Mononuclear cell (primary cell): ENCODE data around the gene SH3RF1. TPM values are rescaled to one million over a fixed set of nuclear protein-coding genes. Genes with fewer than 3 reads are reported as not detected.
"Not testable (repeated sequence)": the region's sequence is repeated elsewhere in the genome, so short reads cannot be mapped to it uniquely, and the experiment has no call there.

Experiments
- H3K27me3 ChIP-seq: 2 replicates; pipeline ENCODE4 v1.6.0; 2011; ENCODE audit warnings: low read length, control low read depth; ENCODE audit not compliant: insufficient read depth
- H3K4me1 ChIP-seq: 2 replicates; pipeline ENCODE4 v1.5.1; 2011; ENCODE audit warnings: mild to moderate bottlenecking, low read length, control low read depth; ENCODE audit not compliant: insufficient read depth
- H3K4me3 ChIP-seq: 2 replicates; pipeline ENCODE4 v1.5.1; 2011; ENCODE audit warnings: mild to moderate bottlenecking, low read length, moderate library complexity
- H3K9me3 ChIP-seq: 2 replicates; pipeline ENCODE4 v1.5.1; 2011; ENCODE audit warnings: low read depth, mild to moderate bottlenecking, control low read depth, low read length
- total RNA-seq: library from RNA; depleted of rRNA; stranded (reverse); fragments of >200 nt; gene quantifications from one replicate; pipeline ENCODE4 v1.2.3, GENCODE V29; 2012

The SH3RF1 gene
- total RNA-seq, 1 donor, result 0.94 TPM

GRCh38 chr4:169208516-169208915 lies 62.2 kb downstream of the SH3RF1 start:
- H3K9me3 ChIP-seq, result no peaks in the 10 kb centered on the region
- peaks cover 14% of the 10 kb centered on the region for H3K4me1 ChIP-seq
- H3K27me3 ChIP-seq, result no peaks in the 10 kb centered on the region
- no peak overlapping the region for H3K4me3 ChIP-seq

- Histone ChIP-seq H3K27me3 (no peaks in the 10 kb centered on the region), H3K4me1 (peaks cover 14% of the 10 kb centered on the region), H3K9me3 (no peaks in the 10 kb centered on the region), H3K4me3 (no peak overlapping the region)
Observed at GRCh38 chr4:169208090-169208455, 62.7 kb downstream of the SH3RF1 start.

DNA sequence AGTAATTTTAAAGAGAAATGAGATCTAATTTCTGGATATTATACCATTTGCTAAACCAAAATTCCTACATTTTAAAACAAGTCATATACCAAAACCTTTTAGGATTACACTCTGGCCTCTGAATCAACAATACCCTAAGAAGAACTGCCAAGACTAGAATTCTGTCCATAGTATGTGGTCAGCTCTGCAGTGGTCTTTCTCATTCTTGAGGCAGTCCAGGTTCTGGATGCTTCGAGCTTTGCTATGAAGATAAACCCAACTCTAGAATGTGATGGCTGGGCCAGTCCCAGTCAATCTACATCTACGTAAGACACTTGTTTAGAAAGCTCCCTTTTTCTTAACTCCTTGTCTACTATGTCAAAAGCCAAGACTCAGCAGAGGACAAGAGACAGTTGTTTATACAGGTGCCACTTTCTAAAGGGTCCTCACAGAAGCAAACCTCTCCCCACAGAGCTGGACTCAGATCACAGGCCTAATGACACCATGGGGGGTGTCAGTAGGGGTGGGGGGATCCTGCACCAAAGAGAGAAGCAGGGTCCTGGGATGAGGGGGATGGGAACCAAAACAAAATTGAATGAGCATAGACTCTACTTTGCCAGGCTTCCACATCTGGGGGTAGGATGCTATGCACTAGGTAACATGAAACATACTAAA lies 63.2 kb downstream of the SH3RF1 start:
- no peaks in the 10 kb centered on the region for H3K27me3 ChIP-seq
- H3K4me1 ChIP-seq, result peaks cover 14% of the 10 kb centered on the region
- H3K4me3 ChIP-seq, result no peak overlapping the region
- H3K9me3 ChIP-seq, result no peaks in the 10 kb centered on the region

DNA sequence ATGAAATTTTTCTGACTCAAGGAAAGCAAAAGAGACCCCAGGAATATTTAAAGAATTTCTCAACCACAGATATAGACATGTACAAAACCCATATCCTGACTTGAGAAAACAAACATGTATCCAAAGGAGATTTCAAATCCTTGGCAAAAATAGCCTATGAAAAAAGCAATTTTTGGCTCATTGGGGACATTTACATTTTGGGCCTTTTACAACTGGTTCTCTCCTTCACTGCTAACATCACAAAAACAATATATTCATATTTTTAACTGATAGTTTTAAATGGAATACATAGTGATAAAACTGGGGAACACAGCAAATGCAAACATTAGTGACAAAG lies 65.0 kb downstream of the SH3RF1 start:
- H3K27me3 ChIP-seq, result no peaks in the 10 kb centered on the region
- peaks cover 9% of the 10 kb centered on the region for H3K4me1 ChIP-seq
- no peaks in the 10 kb centered on the region for H3K9me3 ChIP-seq
- H3K4me3 ChIP-seq, result no peak overlapping the region

DNA sequence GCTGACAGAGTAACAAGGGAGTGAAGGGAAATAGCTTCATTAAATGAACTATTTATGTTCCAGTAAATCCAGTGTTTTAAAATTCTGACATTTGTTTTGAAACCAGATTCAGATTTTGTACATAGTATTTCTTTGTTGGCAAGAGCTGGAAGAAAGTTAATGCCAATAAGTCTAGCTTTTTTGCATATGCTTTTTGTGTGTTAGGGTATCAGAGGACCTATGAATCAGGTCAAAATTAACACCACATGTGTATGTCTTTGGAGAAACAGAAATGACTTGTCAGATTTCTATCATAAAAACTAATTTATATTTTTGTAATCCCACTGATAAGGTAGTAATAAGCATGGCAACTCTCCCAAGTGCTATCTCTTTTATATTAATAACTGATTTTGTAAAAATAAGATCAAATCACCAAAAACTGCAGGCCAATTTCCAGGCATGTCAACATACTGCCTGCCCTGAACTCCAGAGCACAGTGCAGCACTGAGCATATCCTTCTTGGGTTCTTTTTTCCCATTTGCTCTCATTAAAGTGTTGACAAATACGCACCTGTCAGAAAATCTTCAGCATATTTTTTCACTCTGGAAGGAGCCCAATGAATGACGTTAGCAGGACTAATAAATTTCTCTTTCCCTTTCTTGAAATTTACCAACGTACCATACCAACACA lies 65.5 kb downstream of the SH3RF1 start:
- Histone ChIP-seq H3K4me1 (peaks cover 5% of the 10 kb centered on the region), H3K9me3 (no peaks in the 10 kb centered on the region), H3K27me3 (no peaks in the 10 kb centered on the region), H3K4me3 (no peak overlapping the region)

DNA sequence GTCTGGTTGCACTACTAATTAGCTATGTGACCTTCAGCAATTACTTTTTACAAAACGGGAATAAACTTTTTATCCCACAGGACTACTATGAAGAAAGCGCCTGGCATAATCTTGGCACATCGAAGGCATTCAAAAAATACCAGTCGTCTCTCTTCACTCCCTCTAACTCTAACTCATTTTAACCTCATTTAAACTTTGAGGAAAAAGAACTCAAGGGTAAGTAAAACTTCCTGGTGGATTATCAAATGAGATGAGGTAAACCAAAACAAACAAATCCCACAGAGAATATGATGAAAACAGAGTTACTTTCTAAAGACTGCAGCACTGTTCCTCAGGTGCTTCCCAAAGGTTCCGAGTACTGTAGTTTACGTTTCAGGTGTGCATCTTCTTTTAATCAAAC lies 66.9 kb downstream of the SH3RF1 start:
- no peaks in the 10 kb centered on the region for H3K9me3 ChIP-seq
- H3K4me1 ChIP-seq, result no peaks in the 10 kb centered on the region
- no peaks in the 10 kb centered on the region for H3K27me3 ChIP-seq
- H3K4me3 ChIP-seq, result no peak overlapping the region

- H3K4me3 ChIP-seq, H3K4me1 ChIP-seq, H3K9me3 ChIP-seq, H3K27me3 ChIP-seq: not testable (repeated sequence)
Observed at GRCh38 chr4:169203278-169203677, 67.5 kb downstream of the SH3RF1 start.

DNA sequence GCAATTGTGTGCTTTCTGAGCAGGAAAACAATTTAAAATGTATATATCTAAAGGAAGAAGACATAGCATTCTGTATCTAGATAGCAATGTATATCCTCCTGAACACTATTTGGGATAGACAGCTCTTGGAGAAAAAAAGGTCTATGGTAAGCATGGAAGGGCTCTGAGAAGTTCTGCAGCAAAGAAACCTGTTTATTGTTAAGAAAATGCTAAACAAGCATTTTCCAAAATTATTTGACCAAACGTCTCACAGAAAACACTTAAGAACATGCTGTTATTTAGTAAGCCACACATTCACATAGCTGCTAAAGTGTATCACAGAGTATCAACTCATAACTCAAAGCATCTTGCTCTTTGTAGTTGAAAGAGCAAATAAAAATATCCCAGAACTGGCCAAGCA lies 67.9 kb downstream of the SH3RF1 start:
- Histone ChIP-seq H3K4me3 (no peak overlapping the region), H3K9me3 (no peaks in the 10 kb centered on the region), H3K4me1 (no peaks in the 10 kb centered on the region), H3K27me3 (no peaks in the 10 kb centered on the region)

GRCh38 chr4:169202145-169202699 lies 68.5 kb downstream of the SH3RF1 start:
- Histone ChIP-seq H3K4me1 (no peaks in the 10 kb centered on the region), H3K4me3 (no peak overlapping the region), H3K9me3 (no peaks in the 10 kb centered on the region), H3K27me3 (no peaks in the 10 kb centered on the region)

- no peaks in the 10 kb centered on the region for H3K9me3 ChIP-seq
- H3K4me3 ChIP-seq, result no peak overlapping the region
- no peaks in the 10 kb centered on the region for H3K27me3 ChIP-seq
- H3K4me1 ChIP-seq, result no peaks in the 10 kb centered on the region
Observed at GRCh38 chr4:169201222-169202144, 69.3 kb downstream of the SH3RF1 start.

DNA sequence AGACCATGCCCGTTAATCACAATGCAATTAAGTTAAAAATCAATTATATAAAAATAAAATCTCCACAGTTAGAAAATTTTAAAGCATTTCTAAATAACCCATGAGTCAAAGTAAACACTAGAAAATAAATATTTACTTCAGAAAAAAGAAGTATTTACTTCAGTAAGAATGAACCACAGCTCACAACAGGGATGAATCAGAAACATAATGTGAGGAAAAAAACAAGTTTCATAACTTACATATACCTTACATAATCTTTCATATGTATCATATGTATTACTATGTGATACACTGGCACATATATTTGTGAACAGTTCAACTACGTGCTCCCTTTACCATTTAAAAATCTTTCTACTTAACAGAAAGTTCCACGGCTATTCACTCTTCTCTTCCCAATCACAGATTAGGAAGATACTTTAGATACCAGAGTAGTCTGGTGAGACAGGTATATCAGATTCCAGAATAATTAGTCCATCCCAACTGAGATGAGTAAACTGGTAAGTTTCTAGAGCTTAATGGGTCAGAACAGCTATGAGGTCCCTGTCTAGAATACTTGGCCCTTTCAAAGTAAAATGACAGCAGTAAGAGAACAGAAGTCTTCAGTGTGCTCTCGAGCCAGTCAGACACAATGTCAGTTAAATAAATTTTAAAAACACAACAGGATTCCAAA lies 70.3 kb downstream of the SH3RF1 start:
- H3K9me3 ChIP-seq, result no peaks in the 10 kb centered on the region
- H3K4me3 ChIP-seq, result no peak overlapping the region

DNA sequence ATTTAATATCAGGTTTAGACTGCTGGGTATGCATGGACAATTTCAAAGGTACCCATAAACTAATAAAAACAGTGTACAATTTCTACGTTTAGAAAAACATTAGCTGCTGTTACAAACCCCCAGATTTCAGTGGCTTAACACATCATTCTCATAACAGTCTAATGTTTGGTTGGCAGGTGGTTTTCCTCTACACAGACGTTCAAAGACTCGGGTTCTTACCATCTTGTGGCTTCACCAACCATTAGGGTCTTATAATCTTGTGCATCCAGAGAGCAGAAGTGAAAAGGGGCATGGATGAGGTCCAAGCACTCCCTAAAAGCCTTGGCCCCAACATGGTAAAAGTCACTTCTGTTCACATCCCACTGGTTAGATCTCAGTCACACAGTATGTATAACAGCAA lies 71.6 kb downstream of the SH3RF1 start:
- no peak overlapping the region for H3K4me3 ChIP-seq
- H3K9me3 ChIP-seq, result peaks cover 8% of the 10 kb centered on the region
- no peaks in the 10 kb centered on the region for H3K4me1 ChIP-seq
- H3K27me3 ChIP-seq, result no peaks in the 10 kb centered on the region

More for the DNA sequence above, 70.3 kb downstream of the SH3RF1 start:
- Histone ChIP-seq H3K4me1 (no peaks in the 10 kb centered on the region), H3K27me3 (no peaks in the 10 kb centered on the region)

GRCh38 chr4:169198167-169198566 lies 72.6 kb downstream of the SH3RF1 start:
- H3K9me3 ChIP-seq, result peaks cover 8% of the 10 kb centered on the region
- no peak overlapping the region for H3K4me3 ChIP-seq
- no peaks in the 10 kb centered on the region for H3K4me1 ChIP-seq
- no peaks in the 10 kb centered on the region for H3K27me3 ChIP-seq

DNA sequence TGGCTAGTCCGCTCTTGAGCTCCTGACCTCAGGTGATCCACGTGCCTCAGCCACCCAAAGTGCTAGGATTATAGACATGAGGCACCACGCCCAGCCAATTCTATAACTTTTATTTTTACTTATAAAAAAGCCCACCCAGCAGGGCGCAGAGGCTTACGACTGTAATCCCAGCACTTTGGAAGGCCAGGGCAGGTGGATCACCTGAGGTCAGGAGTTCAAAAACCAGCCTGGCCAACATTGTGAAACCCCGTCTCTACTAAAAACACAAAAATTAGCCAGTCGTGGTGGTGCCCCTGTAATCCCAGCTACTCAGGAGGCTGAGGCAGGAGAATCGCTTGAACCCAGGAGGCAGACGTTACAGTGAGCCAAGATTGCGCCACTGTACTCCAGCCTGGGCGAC lies 73.5 kb downstream of the SH3RF1 start:
- H3K4me3 ChIP-seq, H3K9me3 ChIP-seq, H3K4me1 ChIP-seq, H3K27me3 ChIP-seq: not testable (repeated sequence)

- Histone ChIP-seq H3K4me3 (no peak overlapping the region), H3K27me3 (no peaks in the 10 kb centered on the region), H3K9me3 (peaks cover 8% of the 10 kb centered on the region), H3K4me1 (no peaks in the 10 kb centered on the region)
Observed at GRCh38 chr4:169195032-169195431, 75.7 kb downstream of the SH3RF1 start.
